ENCODE data around the gene CFAP46.
"Not testable (repeated sequence)": the region's sequence is repeated elsewhere in the genome, so short reads cannot be mapped to it uniquely, and the experiment has no call there.

Gene CFAP46

GRCh38 chr10:132806110-132806509 is 136.3 kb downstream of the CFAP46 start:
- DNase-seq (ENCODE audit: low read depth in 2 of 2) = no peak

- no peak for DNase-seq (ENCODE audit: low read depth in 2 of 2)
Measured at GRCh38 chr10:132805599-132805998, 136.8 kb downstream of the CFAP46 start.

DNA sequence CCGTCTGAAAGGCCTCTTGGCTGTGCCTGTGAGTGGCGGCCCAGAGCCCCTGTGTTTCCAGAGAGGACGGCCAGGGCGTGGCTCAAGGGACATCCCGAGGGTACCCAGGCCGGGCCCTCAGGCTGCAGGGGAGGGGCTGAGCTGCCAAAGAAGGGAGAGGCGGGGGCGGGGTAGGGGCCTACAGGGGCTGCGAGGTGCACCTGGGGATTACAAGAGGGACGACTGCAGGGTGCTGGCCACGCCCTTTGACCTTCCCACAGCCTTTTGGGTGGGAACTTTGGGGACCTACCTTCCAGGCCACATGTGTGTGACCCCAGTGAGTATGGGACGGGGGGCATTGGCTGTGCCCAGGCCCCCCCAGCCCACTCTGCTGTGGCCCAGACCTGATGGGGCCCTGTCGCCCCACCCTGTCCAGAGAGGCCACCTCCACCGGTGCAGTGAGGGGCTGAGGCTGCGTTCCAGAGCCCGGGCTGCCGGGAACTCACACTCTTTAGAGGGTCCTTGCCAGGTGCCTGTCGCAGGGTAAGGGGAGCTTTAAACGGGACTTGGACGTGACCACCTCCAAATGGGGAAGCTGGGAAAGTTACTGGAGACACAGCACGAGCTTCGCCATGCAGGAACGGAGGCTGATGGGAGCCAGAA is 137.5 kb downstream of the CFAP46 start:
- DNase-seq (ENCODE audit: low read depth in 2 of 2) = no peak

DNA sequence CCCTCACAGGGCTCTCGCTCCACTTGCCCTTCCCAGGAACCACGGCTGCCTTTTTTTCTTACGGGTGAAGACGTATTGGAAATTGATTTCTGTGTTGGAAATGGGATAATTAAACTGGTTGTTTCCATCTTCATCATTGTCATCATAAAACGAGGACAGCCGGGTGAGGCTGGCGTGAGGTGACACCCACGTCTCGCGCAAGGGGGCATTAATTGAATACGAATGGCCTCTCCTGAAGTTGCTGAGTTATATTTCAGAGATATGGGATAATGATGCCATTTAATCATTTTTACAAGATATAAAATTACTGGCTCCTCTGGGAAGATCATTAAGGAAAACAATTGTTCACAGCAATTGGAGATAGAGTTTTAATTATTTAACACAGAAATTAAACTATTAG is 138.1 kb downstream of the CFAP46 start:
- DNase-seq (ENCODE audit: low read depth in 2 of 2) = no peak

- DNase-seq (ENCODE audit: low read depth in 2 of 2) = no peak
Measured at GRCh38 chr10:132803416-132804210, 138.8 kb downstream of the CFAP46 start.

- DNase-seq (ENCODE audit: low read depth in 2 of 2) = no peak
Measured at GRCh38 chr10:132802694-132803320, 139.6 kb downstream of the CFAP46 start.

DNA sequence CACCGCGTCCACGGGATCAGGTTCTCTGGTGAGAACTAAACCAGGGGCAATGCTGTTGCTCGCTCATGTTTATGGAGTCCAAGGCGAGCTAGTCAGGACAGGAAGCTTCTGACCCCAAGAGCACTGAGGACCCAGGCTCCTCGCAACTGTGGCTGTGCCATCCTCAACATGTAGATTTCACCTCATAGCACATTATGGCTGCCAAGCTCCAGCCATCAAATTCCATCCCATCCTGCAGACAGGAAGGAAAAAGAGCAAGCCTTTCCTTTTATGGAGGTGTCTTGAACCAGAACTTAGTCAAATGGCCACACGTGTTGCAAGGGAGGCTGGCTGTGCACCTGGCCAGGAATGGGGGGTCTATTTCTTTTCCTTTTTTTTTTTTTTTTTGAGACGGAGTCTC is 140.3 kb downstream of the CFAP46 start:
- no peak for DNase-seq (ENCODE audit: low read depth in 2 of 2)

- DNase-seq (ENCODE audit: low read depth in 2 of 2) = no peak
Measured at GRCh38 chr10:132799865-132800264, 142.5 kb downstream of the CFAP46 start.

DNA sequence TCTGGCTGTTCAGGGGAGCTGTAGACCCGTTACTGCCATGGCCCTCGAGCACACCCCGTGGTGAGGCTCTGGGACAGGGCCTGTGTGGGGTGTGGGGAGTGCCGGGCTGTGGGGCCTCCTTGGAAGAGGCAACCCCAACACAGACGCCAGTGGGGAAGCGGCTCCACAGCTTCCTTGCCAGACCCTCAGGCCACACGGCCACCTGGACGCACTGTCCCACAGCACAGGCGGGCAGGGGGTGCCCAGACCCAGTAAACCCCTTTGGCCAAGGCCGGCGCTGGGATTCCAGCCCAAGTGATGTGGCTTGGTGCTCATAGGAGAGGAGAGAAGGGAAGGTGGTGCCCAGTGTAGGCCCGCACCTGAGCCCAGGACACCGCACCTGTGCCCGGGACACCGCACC is 143.5 kb downstream of the CFAP46 start:
- no peak for DNase-seq (ENCODE audit: low read depth in 2 of 2)

DNA sequence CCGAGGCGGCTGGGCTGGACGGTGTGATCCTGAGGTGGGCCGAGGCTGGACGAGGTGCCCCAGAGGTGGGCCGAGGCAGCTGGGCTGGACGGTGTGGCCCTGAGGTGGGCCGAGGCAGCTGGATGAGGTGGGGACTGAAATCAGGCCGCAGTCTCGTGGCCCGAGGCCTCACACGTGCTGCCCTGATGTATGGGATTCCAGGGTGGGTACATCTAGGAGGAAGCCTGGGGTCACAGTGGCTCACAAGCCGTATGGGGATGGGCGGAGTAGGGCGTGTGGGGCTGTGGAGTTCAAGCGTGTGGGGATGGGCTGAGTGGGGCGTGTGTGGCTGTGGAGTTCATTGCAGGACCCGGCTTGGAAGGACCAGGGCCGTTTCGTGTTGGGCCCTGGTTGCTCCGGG is 144.0 kb downstream of the CFAP46 start:
- no peak for DNase-seq (ENCODE audit: low read depth in 2 of 2)

GRCh38 chr10:132797986-132798385 is 144.4 kb downstream of the CFAP46 start:
- DNase-seq (ENCODE audit: low read depth in 2 of 2) = not testable (repeated sequence)

GRCh38 chr10:132796846-132797245 is 145.5 kb downstream of the CFAP46 start:
- no peak for DNase-seq (ENCODE audit: low read depth in 2 of 2)

DNA sequence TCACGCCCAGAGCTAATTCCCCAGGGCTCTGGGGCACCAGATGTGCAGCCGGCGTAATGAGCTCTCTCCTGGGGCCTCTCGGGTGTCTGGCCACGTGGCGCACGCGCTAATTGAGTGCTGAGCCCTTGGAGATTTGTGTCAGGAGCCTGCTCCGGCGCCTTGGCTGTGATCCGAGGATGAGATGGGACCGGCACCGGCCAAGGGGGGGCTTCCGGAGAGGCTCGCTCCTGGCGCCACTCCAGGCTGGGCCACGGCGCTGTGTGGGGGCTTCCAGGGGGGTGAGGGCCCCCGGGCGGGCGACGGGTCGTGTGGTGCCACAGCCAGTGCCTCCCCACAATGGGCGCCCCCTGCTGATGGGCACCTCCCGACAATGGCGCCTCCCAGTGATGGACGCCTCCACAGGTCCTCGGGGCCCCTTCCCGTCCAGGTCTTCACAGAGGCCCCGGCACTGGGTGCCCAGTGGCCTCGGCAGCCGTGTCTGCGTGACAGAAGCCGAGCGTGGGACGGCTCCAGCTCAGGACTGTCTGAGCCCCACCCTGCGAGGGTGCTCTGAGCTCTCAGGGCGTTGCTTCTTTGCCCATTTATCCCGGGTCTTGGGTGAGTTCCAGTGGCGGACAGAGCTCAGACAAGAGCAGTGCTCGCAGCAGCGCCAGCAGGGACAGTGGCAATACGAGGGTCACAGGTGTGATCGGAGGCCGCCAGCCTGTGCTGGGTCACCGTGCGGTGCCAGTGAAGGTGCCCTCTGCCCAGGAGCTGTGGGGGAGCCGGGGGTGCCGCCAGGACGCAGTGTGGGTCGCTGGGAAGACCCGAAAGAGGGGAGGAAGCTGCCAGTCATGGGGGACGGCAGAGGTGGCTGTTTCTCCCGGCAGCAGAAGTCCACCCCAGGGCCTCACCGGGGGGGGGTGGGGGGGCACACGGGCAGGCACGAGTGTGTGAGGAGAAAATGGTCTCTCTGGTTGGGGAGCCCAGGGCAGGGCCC is 148.2 kb downstream of the CFAP46 start:
- DNase-seq (ENCODE audit: low read depth in 2 of 2) = no peak

DNA sequence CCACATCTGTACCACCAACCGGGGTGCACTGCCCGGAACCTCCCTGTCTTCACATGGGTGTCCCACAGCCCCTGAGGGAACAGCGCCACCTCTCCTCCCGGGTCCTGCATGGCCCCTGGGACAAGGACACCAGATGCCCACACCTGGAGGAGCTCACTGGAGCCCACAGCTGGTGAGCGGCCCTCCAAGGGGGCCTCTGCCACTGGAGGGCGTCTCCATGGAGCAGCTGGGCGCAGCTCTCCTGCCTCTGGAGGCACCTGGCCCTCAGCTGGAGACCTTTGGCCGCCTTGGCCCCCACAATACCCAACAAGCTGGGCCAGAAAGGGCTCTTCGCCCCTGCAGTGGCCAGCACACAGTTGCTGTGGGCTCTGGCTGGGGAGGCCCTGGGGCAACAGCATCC is 149.2 kb downstream of the CFAP46 start:
- no peak for DNase-seq (ENCODE audit: low read depth in 2 of 2)

DNA sequence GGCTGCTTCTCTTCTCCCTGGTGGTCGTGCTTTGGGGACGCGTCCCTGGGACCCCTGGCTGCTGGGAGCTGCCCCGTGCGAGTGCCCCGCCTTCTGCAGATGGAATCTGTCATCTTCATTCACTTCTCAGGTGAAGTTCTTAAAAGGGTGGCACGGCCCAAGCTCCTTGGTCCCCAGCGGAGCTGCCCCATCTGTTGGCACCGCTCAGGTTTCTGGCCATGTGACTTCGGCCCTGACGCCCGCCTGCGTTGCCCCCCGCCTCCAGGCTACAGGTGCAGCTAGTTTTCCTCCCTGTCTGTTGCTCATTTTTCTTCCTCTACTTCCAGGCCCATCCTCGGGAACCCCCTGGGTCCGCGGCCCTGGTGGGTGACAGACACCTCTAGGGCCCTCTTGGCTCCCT is 149.6 kb downstream of the CFAP46 start:
- DNase-seq (ENCODE audit: low read depth in 2 of 2) = no peak

DNA sequence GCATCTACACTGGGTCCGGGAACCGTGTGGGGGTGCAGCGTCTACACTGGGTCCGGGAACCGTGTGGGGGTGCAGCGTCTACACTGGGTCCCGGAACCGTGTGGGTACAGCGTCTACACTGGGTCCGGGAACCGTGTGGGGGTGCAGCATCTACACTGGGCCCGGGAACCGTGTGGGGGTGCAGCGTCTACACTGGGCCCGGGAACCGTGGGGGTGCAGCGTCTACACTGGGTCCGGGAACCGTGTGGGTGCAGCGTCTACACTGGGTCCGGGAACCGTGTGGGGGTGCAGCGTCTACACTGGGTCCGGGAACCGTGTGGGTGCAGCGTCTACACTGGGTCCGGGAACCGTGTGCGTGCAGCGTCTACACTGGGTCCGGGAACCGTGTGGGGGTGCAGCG is 150.3 kb downstream of the CFAP46 start:
- DNase-seq (ENCODE audit: low read depth in 2 of 2) = not testable (repeated sequence)

- no peak for DNase-seq (ENCODE audit: low read depth in 2 of 2)
Measured at GRCh38 chr10:132790934-132791829, 151.2 kb downstream of the CFAP46 start.

DNA sequence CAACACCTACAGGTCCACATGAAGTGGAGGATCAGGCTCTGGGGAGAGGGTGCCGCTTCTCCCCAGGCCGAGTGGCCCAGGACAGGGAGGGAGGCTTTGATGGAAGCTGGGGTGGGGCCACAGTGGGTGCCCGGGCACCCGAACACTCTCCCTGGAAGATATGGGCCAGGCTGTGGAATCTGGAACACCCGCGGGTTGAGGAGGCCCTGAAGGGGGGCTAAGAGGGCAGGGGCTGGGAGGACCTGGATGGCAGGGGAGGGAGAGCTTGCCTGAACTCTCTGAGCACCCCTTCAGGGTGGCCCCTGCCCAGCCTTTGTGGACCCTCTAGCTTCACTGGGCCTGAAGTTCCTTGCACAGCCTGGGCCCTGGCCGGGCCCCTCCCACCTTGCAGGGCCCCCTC is 151.9 kb downstream of the CFAP46 start:
- no peak for DNase-seq (ENCODE audit: low read depth in 2 of 2)

GRCh38 chr10:132789659-132790148 is 152.7 kb downstream of the CFAP46 start:
- no peak for DNase-seq (ENCODE audit: low read depth in 2 of 2)

- no peak for DNase-seq (ENCODE audit: low read depth in 2 of 2)
Measured at GRCh38 chr10:132788831-132789219, 153.5 kb downstream of the CFAP46 start.

Data from stimulated activated CD4-positive, alpha-beta T cell treated with anti-CD3 and anti-CD28 coated beads, Interleukin-4, amount 100 ng/mL, for 48 hours (primary cell).